Measurements from ENCODE around the gene TBL1Y.
"Not testable (repeated sequence)": the region's sequence is repeated elsewhere in the genome, so short reads cannot be mapped to it uniquely, and the experiment has no call there.

Gene TBL1Y

DNA sequence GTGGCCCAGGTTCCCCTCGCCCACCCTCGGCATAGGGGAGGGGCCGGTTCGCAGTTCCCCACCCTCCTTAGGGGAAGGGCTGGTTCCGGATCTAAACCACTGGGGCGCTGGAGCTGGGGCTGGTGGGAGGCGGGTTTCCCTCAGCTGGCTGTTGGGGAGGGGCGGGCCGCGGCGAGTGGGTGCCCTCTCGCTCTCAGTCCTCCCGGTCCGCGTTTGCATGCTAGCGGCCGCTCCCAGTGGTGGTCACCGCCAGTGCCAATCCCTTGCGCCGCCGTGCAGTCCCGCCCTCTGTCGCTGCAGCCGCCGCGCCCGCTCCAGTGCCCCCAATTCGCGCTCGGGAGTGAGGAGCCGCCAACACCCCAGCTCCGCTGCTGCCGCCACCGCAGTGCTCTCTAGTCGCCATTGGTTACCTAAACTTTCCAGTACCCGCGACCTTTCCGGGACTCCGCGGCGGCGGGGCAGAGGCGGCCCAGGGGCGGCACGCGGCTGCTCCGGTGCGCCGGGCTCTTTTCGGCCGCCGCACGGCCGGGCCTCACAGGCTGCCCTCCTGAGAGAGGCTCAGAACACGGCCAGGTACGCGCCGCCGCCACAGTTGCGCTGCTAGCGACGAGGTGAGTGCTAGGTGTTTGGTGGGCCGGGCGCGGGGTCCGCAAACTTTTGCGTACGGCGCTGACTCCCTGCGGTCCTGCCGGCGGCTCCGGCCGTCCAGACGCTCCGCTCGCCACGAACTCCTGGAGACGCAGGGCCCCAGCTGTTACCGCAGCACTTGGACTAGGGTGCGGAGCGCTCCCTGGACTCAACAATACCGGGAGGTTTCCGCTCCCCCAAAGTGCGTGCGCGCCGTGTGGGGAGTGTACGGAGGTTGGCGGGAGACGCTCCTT lies at the start of gene TBL1Y:
TBL1Y (plus strand) TSS at position 326 of the 881 bp plus-strand sequence. CDS start 114,388 bp downstream, outside the sequence.
- DNase-seq, result no peak

- DNase-seq, result no peak
Observed at GRCh38 chrY:6894496-6894895, 16.0 kb upstream of the TBL1Y start.

DNA sequence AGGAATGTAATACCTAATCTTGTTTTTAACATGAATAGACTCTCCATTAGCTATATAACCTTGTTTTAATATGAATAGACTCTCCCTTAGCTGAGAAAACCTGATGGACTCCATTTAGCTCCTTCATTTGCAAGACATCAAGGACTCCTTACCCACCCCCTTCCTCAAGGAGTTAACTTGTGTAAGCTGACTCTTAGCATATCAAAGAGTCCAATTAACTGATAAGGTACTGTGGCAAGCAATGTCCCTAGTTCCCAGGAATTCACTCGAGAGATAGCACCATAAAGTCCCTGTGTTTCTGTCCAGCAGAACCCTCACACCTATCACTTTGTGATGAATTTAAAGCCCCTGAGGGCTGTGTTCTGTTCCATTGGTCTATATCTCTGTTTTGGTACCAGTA lies 15.3 kb upstream of the TBL1Y start:
- DNase-seq, result no peak

DNA sequence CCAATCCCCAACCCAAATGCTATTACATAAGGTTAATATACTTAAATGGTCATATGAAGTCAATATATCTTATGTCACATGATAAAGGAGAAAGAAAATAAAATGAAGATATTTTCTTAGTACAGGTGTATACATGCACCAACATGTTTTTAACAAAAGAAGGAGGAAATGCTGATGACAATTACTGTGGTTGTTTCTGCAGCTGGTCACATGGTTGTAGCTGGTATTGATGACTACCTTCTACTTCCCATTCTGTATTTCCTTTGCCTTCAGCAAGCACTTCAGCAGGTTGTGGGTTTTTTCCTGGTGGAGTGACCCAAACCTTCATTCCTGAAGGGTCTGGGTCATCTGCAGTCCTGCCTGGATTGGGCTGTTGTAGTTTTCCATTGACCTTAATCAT lies 8.4 kb upstream of the TBL1Y start:
- not testable (repeated sequence) for DNase-seq

DNA sequence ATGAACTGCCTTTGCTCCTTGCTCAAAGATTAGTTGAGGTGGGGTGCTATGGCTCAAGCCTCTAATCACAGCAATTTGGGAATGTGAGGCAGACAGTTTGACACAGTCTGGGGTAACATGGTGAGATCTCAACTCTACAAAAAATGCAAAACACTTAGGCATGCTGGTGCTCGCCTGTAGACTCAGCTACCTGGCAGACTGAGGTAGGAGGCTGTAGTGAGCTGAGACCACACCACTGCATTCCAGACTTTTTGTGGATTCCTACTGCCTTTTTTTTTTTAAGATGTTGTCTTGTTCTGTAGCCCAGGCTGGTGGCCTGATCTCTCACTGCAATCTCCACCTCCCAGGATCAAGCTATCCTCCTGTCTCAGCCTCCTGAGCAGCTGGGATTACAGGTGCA lies 2.9 kb upstream of the TBL1Y start:
- DNase-seq, result no peak

DNA sequence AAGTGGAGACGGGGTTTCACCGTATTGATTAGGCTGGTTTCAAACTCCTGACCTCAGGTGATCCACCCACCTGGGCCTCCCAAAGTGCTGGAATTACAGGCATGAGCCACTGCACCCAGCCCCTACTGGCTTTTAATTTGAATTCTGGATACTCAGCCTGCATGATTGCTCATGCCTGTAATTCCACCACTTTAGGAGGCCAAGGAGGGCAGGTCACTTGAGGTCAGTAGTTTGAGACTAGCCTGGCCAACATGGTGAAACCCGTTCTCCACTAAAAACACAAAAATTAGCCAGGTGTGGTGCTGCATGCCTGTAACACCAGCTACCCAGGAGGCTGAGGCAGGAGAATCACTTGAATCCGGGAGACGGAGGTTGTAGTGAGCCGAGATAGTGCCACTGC lies 2.5 kb upstream of the TBL1Y start:
- DNase-seq, result not testable (repeated sequence)

GRCh38 chrY:6909118-6909521 lies 1.4 kb upstream of the TBL1Y start:
- DNase-seq, result no peak

DNA sequence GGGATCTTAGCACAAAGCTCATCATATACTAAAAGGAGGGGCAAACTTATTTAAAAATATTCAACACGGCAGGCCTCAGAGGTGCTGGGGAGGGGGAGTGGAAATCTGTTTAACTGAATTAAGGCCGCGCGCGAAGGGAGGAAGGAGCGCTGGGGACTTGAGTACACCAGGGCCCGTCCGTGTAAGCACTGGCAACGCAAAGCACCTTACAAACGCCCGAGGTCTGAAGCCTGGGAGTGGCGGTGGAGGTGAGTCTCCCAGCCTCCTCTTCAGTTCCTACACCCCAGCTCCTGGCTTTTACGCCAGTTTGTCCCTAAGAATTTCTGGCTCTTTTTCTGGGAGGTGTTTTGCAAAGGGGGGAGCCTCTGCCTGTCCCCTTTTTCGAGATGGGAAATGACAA lies 641 bp upstream of the TBL1Y start:
- no peak for DNase-seq

DNA sequence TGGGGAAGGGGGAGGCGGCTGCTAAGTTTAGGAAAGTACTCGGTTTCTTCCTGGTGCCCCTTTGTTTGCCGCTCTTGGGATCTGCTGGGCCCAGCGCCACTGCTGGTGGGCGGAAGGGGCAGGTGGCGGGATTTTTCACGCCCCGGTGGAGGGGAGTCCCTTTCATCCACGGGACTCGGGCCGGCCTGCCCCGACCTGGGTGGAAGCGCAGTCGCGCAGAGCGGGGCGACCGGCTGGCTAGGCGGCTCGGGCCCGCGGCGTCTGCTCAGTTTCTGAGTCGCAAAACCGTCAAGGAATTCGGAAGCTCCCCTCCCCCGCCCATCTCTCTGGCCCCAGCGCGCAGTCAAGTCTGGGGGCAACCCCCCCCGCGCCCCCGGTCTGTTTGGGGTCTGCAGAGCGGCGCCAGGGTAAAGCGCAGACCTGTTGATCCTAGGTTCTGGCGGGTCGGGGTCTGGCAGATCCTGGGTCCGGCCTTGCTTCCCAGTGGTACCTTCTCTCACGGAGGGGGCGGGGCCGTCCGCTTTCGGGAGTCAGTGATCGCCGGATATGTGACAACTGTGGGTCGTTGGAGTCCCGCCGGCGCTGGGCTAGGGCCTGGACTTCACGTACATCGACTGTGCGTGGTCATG lies 870 bp downstream of the TBL1Y start, which contains the start of gene AMELY:
AMELY (minus strand) TSS at position 500 of the 629 bp plus-strand sequence. CDS start 39,144 bp downstream, outside the sequence.
- DNase-seq, result no peak

DNA sequence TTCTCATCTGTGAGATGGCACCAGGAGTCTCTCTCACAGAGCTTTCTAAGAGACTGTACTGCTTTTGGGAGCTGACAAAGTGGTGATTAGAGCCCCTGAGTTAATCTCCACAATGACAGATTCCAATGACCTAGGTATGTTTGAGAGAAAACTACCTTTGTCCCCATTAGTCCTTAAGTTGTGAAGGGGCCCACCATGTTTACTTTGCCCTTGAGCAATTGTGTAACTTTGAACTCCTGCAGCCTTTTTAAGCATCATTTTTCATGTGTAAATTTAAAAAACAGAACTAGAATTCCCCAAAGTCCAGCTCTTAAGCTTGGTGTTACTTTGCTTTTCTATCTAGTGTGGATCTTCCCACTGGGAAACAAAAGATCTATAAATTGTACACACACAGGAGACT lies 2.9 kb downstream of the TBL1Y start:
- DNase-seq, result no peak

GRCh38 chrY:6921061-6921460 lies 10.6 kb downstream of the TBL1Y start:
- DNase-seq, result no peak

DNA sequence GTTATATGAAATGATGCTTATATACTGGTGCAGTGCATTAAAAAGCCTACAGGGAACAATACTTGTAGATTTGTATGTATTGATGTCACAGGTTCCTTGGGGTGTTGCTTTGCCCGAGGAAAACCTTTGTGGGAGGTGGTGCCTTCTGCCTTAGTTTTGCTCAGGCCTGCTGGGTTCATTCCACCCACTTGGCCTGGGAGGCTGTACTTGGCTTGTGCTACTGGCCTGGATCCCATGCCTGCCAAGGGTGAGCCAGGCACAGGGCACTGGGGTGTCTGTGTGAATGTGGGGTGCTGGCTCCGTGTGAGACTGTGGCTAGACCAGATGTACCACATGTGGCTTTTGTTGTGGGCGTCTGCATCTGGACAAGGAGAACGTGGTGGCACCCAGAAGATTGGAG lies 17.8 kb downstream of the TBL1Y start:
- no peak for DNase-seq

GRCh38 chrY:6929237-6929636 lies 18.7 kb downstream of the TBL1Y start:
- no peak for DNase-seq

DNA sequence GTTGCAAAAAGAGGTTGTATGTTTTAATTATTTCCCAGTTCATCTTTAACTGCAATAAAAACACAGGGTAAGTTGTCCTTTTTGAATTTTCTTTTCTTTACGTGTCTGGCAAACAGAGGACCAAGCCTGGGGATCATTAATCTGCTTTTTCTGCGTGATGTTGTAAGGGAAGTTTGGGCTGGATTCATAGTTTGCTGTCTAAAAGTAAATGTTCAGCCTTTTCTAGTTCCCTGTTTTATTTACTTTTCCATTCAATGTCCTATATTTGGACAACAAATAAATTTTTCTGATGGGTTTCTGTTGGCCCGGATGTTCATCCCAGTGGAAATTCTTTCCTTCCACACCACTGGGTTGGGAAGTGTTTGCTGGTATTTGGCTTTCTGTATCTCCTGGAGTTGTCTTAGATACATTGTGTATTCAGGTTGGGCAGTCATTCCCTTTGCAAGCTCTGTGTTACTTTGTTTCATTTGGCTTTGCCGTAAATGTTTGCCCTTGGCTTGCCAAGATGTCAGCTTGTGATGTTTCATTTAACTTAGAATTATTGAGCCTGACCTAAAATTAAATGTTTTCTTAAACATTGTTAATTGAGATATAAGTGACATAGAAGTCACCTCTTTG lies 21.4 kb downstream of the TBL1Y start:
- no peak for DNase-seq

DNA sequence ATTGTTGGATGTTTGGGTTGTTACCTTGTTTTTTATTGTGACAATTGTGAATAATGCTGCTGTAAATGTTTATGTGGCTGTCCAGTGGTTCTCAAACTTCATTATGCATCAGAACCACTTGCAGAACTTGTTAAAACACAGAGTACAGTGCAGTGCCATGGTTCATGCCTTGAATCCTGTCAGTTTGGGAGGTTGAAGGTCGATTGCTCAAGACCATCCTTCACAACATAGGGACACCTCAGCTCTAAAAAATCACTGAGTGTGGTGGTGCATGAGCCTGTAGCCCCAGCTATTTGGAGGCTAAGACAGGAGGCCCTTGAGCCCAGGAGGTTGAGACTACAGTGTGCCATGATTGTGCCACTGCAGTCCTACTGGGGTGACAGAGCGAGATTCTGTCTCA lies 25.0 kb downstream of the TBL1Y start:
- no peak for DNase-seq

- no peak for DNase-seq
Observed at GRCh38 chrY:6947695-6948094, 37.2 kb downstream of the TBL1Y start.

GRCh38 chrY:6948378-6948777 lies 37.9 kb downstream of the TBL1Y start:
- DNase-seq, result no peak

GRCh38 chrY:6949947-6950346 lies 39.5 kb downstream of the TBL1Y start:
- no peak for DNase-seq

GRCh38 chrY:6964732-6965131 lies 54.2 kb downstream of the TBL1Y start:
- peak; percentile 62 for DNase-seq

DNA sequence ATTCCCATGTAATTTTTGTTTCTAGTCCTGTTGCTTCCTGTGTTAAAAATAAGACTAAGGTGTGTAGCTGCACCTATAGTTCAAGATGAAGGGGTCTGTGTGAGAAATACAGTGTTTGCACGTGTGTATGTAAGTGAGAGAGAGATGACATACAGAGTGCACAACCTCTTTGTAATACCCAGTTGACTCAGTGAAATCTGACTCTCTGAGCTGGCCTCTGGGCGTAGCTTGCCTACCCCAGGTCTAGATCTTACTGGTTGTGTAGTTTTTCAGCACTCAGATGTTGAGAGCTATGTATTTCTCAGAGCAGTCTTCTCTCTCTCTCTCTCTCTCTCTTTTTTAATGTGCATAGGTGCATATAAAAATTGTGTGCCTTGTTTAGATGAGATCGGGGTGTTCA lies 56.0 kb downstream of the TBL1Y start:
- no peak for DNase-seq

- DNase-seq, result no peak
Observed at GRCh38 chrY:6967736-6968135, 57.2 kb downstream of the TBL1Y start.

DNA sequence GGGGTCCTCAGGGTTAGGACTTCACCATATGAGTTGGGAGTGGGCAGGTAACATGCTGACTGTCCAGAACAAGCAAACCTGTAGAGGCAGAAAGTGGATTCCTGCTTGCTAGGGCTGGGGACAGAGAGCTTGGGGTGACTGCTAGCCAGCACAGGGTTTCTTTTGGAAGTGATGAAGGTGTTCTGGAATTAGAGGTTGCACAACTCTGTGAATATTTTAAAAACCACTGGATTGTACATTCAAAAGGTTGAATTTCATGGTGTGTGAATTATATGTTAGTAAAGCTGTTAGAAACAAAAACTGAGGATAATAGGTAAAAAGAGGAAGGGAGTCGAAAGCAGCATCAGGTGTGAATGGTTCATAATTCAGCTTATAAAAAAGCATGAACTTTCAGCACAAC lies 57.7 kb downstream of the TBL1Y start:
- DNase-seq, result no peak

DNA sequence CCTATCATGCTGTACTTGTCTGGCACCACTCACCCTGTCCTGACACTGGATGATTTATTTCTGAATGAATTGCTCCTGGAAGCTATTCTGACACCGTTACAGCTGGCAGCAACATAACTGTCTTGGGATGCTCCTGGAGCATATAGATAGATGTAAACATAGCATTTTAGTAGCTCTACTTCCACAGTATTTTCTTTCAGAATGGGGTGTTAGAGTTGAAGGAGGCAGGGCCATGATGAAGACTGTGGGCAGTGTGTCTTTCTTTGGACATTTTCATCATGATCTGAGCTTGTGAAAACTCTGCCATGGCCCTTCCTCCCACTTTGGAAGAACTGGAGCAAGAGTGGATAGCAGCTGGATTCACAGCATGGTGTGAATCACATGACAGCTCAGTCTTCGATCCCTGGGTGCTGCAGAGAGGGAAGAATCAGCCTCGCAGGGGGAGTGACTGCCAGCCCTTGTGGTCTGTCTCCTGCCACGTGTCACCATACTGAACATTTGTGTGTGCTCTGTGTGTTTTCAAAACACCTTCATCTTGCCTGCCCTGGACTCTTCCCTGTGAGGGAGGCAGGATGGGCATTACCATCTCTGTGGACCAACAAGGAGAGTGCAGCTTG lies 61.9 kb downstream of the TBL1Y start:
- no peak for DNase-seq
